HCT116 (cell line): ENCODE measurements around the gene ADNP2. TPM values are rescaled to one million over a fixed set of nuclear protein-coding genes. Genes with fewer than 3 reads are reported as not detected.

Source experiments
- ATAC-seq: fragments of 200-7000 bp; cut with Tn5 transposase; 2 replicates; pipeline ENCODE4 v1.9.1; 2020; ENCODE audit warnings: mild to moderate bottlenecking, moderate library complexity
- BruUV-seq: library from RNA; stranded (reverse); fragments of 400-500 nt; replicated peaks from 2 replicates; lab custom pipeline; 2021; lab: Mats Ljungman, UMichigan
- CTCF ChIA-PET: fragments of 300-600 bp; sonication (Branson Sonifier 250); formaldehyde crosslinking; loops from one replicate; lab custom pipeline; 2021; ENCODE audit warnings: antibody characterized with exemption; lab: Charles Lee
- POLR2A ChIA-PET: fragments of 300-600, 350-600 bp; sonication (Branson Sonifier 250); formaldehyde crosslinking; loops from one replicate; lab custom pipeline; 2021; ENCODE audit warnings: antibody characterized with exemption; lab: Charles Lee
- RAD21 ChIA-PET, 2 experiments: fragments of 300-600 bp; sonication (Branson Sonifier 250); formaldehyde crosslinking; loops; one replicate each; lab custom pipeline; 2023; ENCODE audit warnings: low total read pairs in 2 of 2; ENCODE audit not compliant: uncharacterized antibody in 2 of 2, unreplicated experiment in 2 of 2, low non-redundant PET in 1 of 2; lab: Charles Lee
- DNase-seq: peaks from one replicate; pipeline ENCODE4 v3.0.0-alpha.2; 2010; ENCODE audit warnings: low read depth, low spot score
- H2AFZ ChIP-seq: fragments of 200-600 bp; shearing (Covaris generic), sonication (generic); 2 replicates; pipeline ENCODE4 v1.6.1; 2017; ENCODE audit warnings: low read depth, mixed run types, mixed read lengths, antibody characterized with exemption, low read length; ENCODE audit not compliant: poor library complexity, severe bottlenecking
- H3K27ac ChIP-seq: 2 replicates; pipeline ENCODE4 v1.5.1; 2012; ENCODE audit warnings: low read depth, low read length
- H3K27me3 ChIP-seq: fragments of 200-600 bp; sonication (generic); 2 replicates; pipeline ENCODE4 v1.6.1; 2016; ENCODE audit warnings: mixed run types, low read length, mixed read lengths; ENCODE audit not compliant: insufficient read depth
- H3K36me3 ChIP-seq, 2 experiments: fragments of 200-500 bp in 1 of 2; fragments of 200-600 bp in 1 of 2; sonication (Bioruptor generic) in 1 of 2; sonication (generic) in 1 of 2; 2 replicates each; pipeline versions ENCODE4 v1.5.1 to v1.6.1; 2014 to 2016; ENCODE audit warnings: low read length in 2 of 2, inconsistent platforms in 1 of 2, mixed read lengths in 1 of 2, mixed run types in 1 of 2; ENCODE audit not compliant: insufficient read depth in 2 of 2, control insufficient read depth in 1 of 2
- H3K4me1 ChIP-seq, 2 experiments: fragments of 200-600 bp in 1 of 2; sonication (generic) in 1 of 2; 2 replicates each; pipeline versions ENCODE4 v1.5.1 to v1.6.1; 2012 to 2017; ENCODE audit warnings: low read length in 2 of 2, inconsistent platforms in 1 of 2, mild to moderate bottlenecking in 1 of 2, mixed read lengths in 1 of 2, mixed run types in 1 of 2, moderate library complexity in 1 of 2; ENCODE audit not compliant: insufficient read depth in 2 of 2, control insufficient read depth in 1 of 2
- H3K4me2 ChIP-seq: fragments of 200-600 bp; sonication (generic); 2 replicates; pipeline ENCODE4 v1.6.1; 2017; ENCODE audit warnings: mixed run types, low read length, mixed read lengths
- H3K4me3 ChIP-seq, 2 experiments: fragments of 200-600 bp in 1 of 2; sonication (generic) in 1 of 2; replicated peaks in 1 of 2; 2 replicates each; pipeline ENCODE4 v1.5.1; 2011 to 2016; ENCODE audit warnings: low read length in 2 of 2, control low read depth in 1 of 2, low read depth in 1 of 2, mild to moderate bottlenecking in 1 of 2, mixed read lengths in 1 of 2, mixed run types in 1 of 2
- H3K79me2 ChIP-seq: fragments of 200-600 bp; sonication (generic); 2 replicates; pipeline ENCODE4 v1.6.1; 2017; ENCODE audit warnings: mild to moderate bottlenecking, mixed run types, low read length, moderate library complexity, mixed read lengths; ENCODE audit not compliant: insufficient read depth
- H3K9ac ChIP-seq: fragments of 200-600 bp; sonication (generic); 2 replicates; pipeline ENCODE4 v1.6.1; 2016; ENCODE audit warnings: low read length, mixed read lengths
- H3K9me2 ChIP-seq: fragments of 200-600 bp; sonication (generic), shearing (Covaris generic); 2 replicates; pipeline ENCODE4 v1.6.1; 2017; ENCODE audit warnings: mixed run types, mild to moderate bottlenecking, moderate library complexity; ENCODE audit not compliant: insufficient read depth
- H3K9me3 ChIP-seq, 2 experiments: fragments of 200-500 bp in 1 of 2; fragments of 200-600 bp in 1 of 2; sonication (Bioruptor generic) in 1 of 2; sonication (generic) in 1 of 2; 2 replicates each; pipeline ENCODE4 v1.6.1; 2014 to 2017; ENCODE audit warnings: low read length in 2 of 2, mixed read lengths in 2 of 2, inconsistent platforms in 1 of 2, low read depth in 1 of 2, mild to moderate bottlenecking in 1 of 2, mixed run types in 1 of 2, moderate library complexity in 1 of 2; ENCODE audit not compliant: control insufficient read depth in 1 of 2, insufficient read depth in 1 of 2
- H4K20me1 ChIP-seq: fragments of 200-600 bp; sonication (generic), shearing (Covaris generic); 2 replicates; pipeline ENCODE4 v1.6.1; 2017; ENCODE audit warnings: mixed run types, mild to moderate bottlenecking, moderate library complexity; ENCODE audit not compliant: insufficient read depth
- CBX3 ChIP-seq: IDR thresholded peaks from 2 replicates; pipeline ENCODE4 v1.6.1; 2012; ENCODE audit warnings: low read depth
- FOSL1 ChIP-seq: IDR thresholded peaks from 2 replicates; pipeline ENCODE4 v1.6.1; 2012; ENCODE audit warnings: low read depth
- JUND ChIP-seq: IDR thresholded peaks from 2 replicates; pipeline ENCODE4 v1.6.1; 2012
- POLR2AphosphoS5 ChIP-seq: IDR thresholded peaks from 2 replicates; pipeline ENCODE4 v1.6.1; 2011; ENCODE audit warnings: mild to moderate bottlenecking, low read depth, low read length, moderate library complexity
- SIN3A ChIP-seq: IDR thresholded peaks from 2 replicates; pipeline ENCODE4 v1.6.1; 2012; ENCODE audit warnings: low read depth
- ZFX ChIP-seq: fragments of 450-650 bp; IDR thresholded peaks from 2 replicates; pipeline ENCODE4 v1.6.1; 2017
- intact Hi-C: fragments of 100-400 bp; cut with micrococcal nuclease; formaldehyde crosslinking; loops from 2 replicates; pipeline ENCODE4 v1.10.0; 2022
- total RNA-seq: library from RNA; stranded (reverse); gene quantifications from one replicate; pipeline ENCODE4 v1.2.1, GENCODE V29; 2021; ENCODE audit not compliant: unreplicated experiment

The ADNP2 gene
- total RNA-seq, 1 experiment from 2014 or later: 45.4 TPM

DNA sequence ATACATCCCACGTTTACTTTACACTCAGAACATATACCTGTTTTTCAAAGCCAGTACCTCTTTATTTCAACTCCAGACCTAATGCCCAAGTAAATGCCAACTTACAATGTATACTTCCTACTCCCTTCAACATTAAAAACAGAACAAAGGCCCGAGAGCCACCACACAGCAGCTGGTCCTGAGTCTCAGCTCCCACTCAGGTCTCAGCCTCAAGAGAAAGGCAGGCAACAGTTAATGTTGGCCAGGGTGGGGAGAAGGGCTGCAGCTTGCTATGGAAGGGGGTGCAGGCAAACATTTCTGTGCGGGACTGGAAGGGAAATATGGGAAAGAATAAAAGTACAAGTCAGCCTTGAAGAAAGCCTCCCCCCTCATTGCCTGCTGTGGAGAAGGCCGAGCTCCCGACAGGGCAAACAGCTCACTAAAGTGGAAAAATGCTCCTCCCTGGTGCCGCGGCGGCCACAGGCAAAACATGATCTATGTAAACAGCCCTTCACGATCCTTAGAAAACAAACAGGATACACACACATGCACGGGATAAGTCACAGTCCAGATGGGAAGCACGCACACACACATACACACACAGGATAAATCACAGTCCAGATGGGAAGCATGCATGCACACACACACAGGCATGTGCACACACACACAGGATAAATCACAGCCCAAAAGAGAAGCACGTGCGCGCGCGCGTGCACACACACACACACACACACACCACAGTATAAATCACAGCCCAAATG lies 67.4 kb downstream of the ADNP2 start:
- Histone ChIP-seq H3K9ac (no peak overlapping the region), H3K4me1 (no peaks in the 10 kb centered on the region), H3K36me3 (no peaks in the 10 kb centered on the region), H3K4me2 (no peak overlapping the region), H4K20me1 (no peaks in the 10 kb centered on the region), H3K9me3 (no peaks in the 10 kb centered on the region), H3K79me2 (no peaks in the 10 kb centered on the region), H2AFZ (no peak overlapping the region), H3K9me2 (no peaks in the 10 kb centered on the region), H3K27ac (no peak overlapping the region), H3K27me3 (no peaks in the 10 kb centered on the region), H3K4me3 (no peak overlapping the region)
- ChIA-PET POLR2A (no interaction called here), CTCF (no interaction called here), RAD21 (no interaction called here)
- no peak for ATAC-seq
- intact Hi-C loops: no loop called here
- BruUV-seq: no TSS peak
- no peak for TF ChIP-seq CBX3
- TF ChIP-seq, all 23 proteins: peak for 0
- DNase-seq: no peak

DNA sequence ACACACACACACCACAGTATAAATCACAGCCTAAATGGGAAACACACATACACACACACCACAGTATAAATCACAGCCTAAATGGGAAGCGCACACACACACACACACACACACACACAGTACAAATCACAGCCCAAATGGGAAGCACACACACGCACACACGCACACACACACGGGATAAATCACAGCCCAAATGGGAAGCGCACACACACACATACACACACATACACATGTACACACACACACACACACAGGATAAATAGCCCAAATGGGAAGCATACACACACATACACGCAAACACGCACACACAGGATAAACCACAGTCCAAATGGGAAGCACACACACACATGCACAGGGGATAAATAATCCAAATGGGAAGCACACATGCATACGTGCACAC lies 68.1 kb downstream of the ADNP2 start:
- no peaks in the 10 kb centered on the region for H3K9me2 ChIP-seq
- intact Hi-C loops: no loop called here
- BruUV-seq: no TSS peak
- H3K9ac ChIP-seq: no peak overlapping the region
- no peak for ATAC-seq
- H3K4me1 ChIP-seq: no peaks in the 10 kb centered on the region
- H3K36me3 ChIP-seq: no peaks in the 10 kb centered on the region
- H3K4me2 ChIP-seq: no peak overlapping the region
- no peak overlapping the region for H3K4me3 ChIP-seq
- DNase-seq: no peak
- TF ChIP-seq POLR2AphosphoS5: no peak
- no peak for TF ChIP-seq ZFX
- no peak for TF ChIP-seq SIN3A
- no peak for TF ChIP-seq JUND
- no peak for TF ChIP-seq FOSL1
- H3K27ac ChIP-seq: no peak overlapping the region
- POLR2A ChIA-PET: no interaction called here
- no peaks in the 10 kb centered on the region for H3K79me2 ChIP-seq
- H4K20me1 ChIP-seq: no peaks in the 10 kb centered on the region
- H2AFZ ChIP-seq: no peak overlapping the region
- RAD21 ChIA-PET: no interaction called here
- CTCF ChIA-PET: no interaction called here
- H3K27me3 ChIP-seq: no peaks in the 10 kb centered on the region
- H3K9me3 ChIP-seq: no peaks in the 10 kb centered on the region
